ENCODE results near the gene LUC7L2.
"Not testable (repeated sequence)": the region's sequence is repeated elsewhere in the genome, so short reads cannot be mapped to it uniquely, and the experiment has no call there.

Gene LUC7L2

DNA sequence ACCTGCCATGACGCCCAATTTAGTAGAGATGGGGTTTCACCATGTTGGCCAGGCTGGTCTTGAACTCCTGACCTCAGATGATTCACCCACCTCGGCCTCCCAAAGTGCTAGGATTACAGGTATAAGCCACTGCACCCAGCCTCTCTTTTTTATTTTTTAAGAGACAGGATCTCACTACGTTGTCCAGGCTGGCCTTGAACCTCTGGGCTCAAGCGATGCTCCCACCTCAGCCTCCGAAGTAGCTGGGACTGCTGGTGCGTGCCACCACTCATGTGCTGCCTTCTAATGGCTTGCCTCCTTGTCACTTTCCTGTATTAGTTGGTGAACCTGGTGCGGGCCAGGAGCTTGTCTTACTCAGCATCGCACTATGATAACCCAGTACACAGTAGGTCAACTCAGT lies 96.8 kb downstream of the LUC7L2 start:
- Histone ChIP-seq H3K27me3 (replicated peaks; ENCODE audit: control insufficient read depth, insufficient read depth, low read length, poor library complexity, severe bottlenecking) (no peaks in the 10 kb centered on the region), H3K9me3 (ENCODE audit: control insufficient read depth, low read length) (no peaks in the 10 kb centered on the region), H3K4me3 (ENCODE audit: insufficient read depth, low read depth, low read length, poor library complexity, severe bottlenecking) (no peak overlapping the region), H3K4me1 (ENCODE audit: control insufficient read depth, insufficient read depth, low read length, poor library complexity, severe bottlenecking) (no peaks in the 10 kb centered on the region), H3K27ac (ENCODE audit: insufficient read depth, low read length, poor library complexity, severe bottlenecking) (no peak overlapping the region), H3K36me3 (ENCODE audit: control insufficient read depth, insufficient read depth, low read length) (no peaks in the 10 kb centered on the region)
- DNase-seq = no peak

- Histone ChIP-seq H3K27ac (ENCODE audit: insufficient read depth, low read length, poor library complexity, severe bottlenecking) (no peak overlapping the region), H3K27me3 (replicated peaks; ENCODE audit: control insufficient read depth, insufficient read depth, low read length, poor library complexity, severe bottlenecking) (no peaks in the 10 kb centered on the region), H3K4me1 (ENCODE audit: control insufficient read depth, insufficient read depth, low read length, poor library complexity, severe bottlenecking) (no peaks in the 10 kb centered on the region), H3K9me3 (ENCODE audit: control insufficient read depth, low read length) (no peaks in the 10 kb centered on the region), H3K4me3 (ENCODE audit: insufficient read depth, low read depth, low read length, poor library complexity, severe bottlenecking) (no peak overlapping the region), H3K36me3 (ENCODE audit: control insufficient read depth, insufficient read depth, low read length) (no peaks in the 10 kb centered on the region)
- DNase-seq = no peak
These were observed 97.7 kb downstream of the LUC7L2 start for GRCh38 chr7:139457153-139457946.

DNA sequence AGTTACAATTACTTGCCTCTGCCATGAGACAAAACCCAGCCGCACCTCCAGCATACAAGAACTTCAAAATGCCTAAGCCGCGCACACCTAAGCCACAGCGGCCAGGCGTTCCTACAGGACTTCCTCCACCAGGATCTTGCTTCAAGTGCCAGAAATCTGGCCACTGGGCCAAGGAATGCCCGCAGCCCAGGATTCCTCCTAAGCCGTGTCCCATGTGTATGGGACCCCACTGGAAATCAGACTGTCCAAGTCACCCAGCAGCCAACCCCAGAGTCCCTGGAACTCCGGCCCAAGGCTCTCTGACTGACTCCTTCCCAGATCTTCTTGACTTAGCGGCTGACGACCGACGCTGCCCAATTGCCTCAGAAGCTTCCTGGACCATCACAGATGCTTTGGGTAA lies 103.7 kb downstream of the LUC7L2 start:
- not testable (repeated sequence) for H3K27ac ChIP-seq (ENCODE audit: insufficient read depth, low read length, poor library complexity, severe bottlenecking); H3K27me3 ChIP-seq (replicated peaks; ENCODE audit: control insufficient read depth, insufficient read depth, low read length, poor library complexity, severe bottlenecking); DNase-seq; H3K4me1 ChIP-seq (ENCODE audit: control insufficient read depth, insufficient read depth, low read length, poor library complexity, severe bottlenecking); H3K36me3 ChIP-seq (ENCODE audit: control insufficient read depth, insufficient read depth, low read length); H3K4me3 ChIP-seq (ENCODE audit: insufficient read depth, low read depth, low read length, poor library complexity, severe bottlenecking); H3K9me3 ChIP-seq (ENCODE audit: control insufficient read depth, low read length)

DNA sequence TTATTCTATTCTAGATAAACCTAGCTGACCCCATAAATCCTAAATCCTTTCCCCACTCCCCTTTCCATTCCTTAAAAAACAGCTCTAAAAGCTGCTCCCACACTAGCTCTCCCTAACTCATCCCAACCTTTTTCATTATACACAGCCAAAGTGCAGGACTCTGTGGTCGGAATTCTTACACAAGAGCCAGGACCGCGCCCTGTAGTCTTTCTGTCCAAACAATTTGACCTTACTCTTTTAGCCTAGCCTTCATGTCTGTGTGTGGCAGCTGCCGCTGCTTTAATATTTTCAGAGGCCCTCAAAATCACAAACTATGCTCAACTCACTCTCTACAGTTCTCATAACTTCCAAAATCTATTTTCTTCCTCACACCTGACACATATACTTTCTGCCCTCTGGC lies 104.8 kb downstream of the LUC7L2 start:
- DNase-seq = not testable (repeated sequence)

GRCh38 chr7:139465072-139465471 lies 105.4 kb downstream of the LUC7L2 start:
- H3K27me3 ChIP-seq (replicated peaks; ENCODE audit: control insufficient read depth, insufficient read depth, low read length, poor library complexity, severe bottlenecking); H3K4me1 ChIP-seq (ENCODE audit: control insufficient read depth, insufficient read depth, low read length, poor library complexity, severe bottlenecking); H3K27ac ChIP-seq (ENCODE audit: insufficient read depth, low read length, poor library complexity, severe bottlenecking); H3K36me3 ChIP-seq (ENCODE audit: control insufficient read depth, insufficient read depth, low read length); H3K9me3 ChIP-seq (ENCODE audit: control insufficient read depth, low read length); DNase-seq; H3K4me3 ChIP-seq (ENCODE audit: insufficient read depth, low read depth, low read length, poor library complexity, severe bottlenecking): not testable (repeated sequence)

More for the DNA sequence above, 104.8 kb downstream of the LUC7L2 start:
- H3K27ac ChIP-seq (ENCODE audit: insufficient read depth, low read length, poor library complexity, severe bottlenecking); H3K4me3 ChIP-seq (ENCODE audit: insufficient read depth, low read depth, low read length, poor library complexity, severe bottlenecking); H3K36me3 ChIP-seq (ENCODE audit: control insufficient read depth, insufficient read depth, low read length); H3K27me3 ChIP-seq (replicated peaks; ENCODE audit: control insufficient read depth, insufficient read depth, low read length, poor library complexity, severe bottlenecking); H3K4me1 ChIP-seq (ENCODE audit: control insufficient read depth, insufficient read depth, low read length, poor library complexity, severe bottlenecking); H3K9me3 ChIP-seq (ENCODE audit: control insufficient read depth, low read length): not testable (repeated sequence)

DNA sequence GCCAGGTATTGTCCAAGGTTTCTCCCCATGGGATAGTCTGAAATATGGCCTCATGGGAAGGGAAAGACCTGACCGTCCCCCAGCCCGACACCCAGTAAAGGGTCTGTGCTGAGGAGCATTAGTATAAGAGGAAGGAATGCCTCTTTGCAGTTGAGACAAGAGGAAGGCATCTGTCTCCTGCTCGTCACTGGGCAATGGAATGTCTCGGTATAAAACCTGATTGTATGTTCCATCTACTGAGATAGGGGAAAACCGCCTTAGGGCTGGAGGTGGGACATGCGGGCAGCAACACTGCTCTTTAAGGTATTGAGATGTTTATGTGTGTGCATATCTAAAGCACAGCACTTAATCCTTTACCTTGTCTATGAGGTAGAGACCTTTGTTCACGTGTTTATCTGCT lies 108.0 kb downstream of the LUC7L2 start:
- not testable (repeated sequence) for DNase-seq; H3K4me1 ChIP-seq (ENCODE audit: control insufficient read depth, insufficient read depth, low read length, poor library complexity, severe bottlenecking); H3K36me3 ChIP-seq (ENCODE audit: control insufficient read depth, insufficient read depth, low read length); H3K9me3 ChIP-seq (ENCODE audit: control insufficient read depth, low read length); H3K4me3 ChIP-seq (ENCODE audit: insufficient read depth, low read depth, low read length, poor library complexity, severe bottlenecking); H3K27me3 ChIP-seq (replicated peaks; ENCODE audit: control insufficient read depth, insufficient read depth, low read length, poor library complexity, severe bottlenecking); H3K27ac ChIP-seq (ENCODE audit: insufficient read depth, low read length, poor library complexity, severe bottlenecking)

- not testable (repeated sequence) for H3K36me3 ChIP-seq (ENCODE audit: control insufficient read depth, insufficient read depth, low read length); H3K27me3 ChIP-seq (replicated peaks; ENCODE audit: control insufficient read depth, insufficient read depth, low read length, poor library complexity, severe bottlenecking); H3K4me1 ChIP-seq (ENCODE audit: control insufficient read depth, insufficient read depth, low read length, poor library complexity, severe bottlenecking); H3K9me3 ChIP-seq (ENCODE audit: control insufficient read depth, low read length); DNase-seq; H3K4me3 ChIP-seq (ENCODE audit: insufficient read depth, low read depth, low read length, poor library complexity, severe bottlenecking); H3K27ac ChIP-seq (ENCODE audit: insufficient read depth, low read length, poor library complexity, severe bottlenecking)
These were observed 108.6 kb downstream of the LUC7L2 start for GRCh38 chr7:139468281-139468680.

DNA sequence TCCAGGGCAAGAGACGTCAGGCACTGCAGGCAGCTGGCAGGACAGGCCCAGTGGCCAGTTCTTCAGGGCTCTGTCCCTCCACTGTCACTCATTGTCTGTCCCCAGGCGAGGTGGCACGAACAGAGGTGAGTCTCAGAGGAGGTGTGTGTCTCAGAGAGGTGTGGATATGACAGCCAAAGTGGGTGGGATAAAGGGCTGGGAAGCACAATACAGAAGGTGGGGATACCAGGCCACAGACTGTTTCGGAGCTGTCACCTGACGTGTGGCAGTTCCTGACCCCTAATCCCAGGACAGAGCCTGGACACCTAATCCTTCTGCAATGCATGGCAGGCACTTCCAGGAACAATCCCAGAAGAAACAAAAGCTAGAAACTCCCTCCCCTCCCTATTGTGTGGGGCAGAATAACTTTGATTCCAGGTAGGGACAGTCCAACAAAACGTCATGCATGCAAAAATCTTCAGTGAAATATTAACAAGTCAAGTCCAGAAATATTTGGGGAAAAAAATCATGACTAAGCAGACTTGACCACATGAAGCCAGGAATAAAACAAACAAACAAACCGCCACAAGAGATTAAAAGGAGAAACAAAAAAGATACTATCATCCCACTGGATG lies 112.2 kb downstream of the LUC7L2 start:
- H3K36me3 ChIP-seq (ENCODE audit: control insufficient read depth, insufficient read depth, low read length) = no peaks in the 10 kb centered on the region
- no peak for DNase-seq

More for the DNA sequence above, 112.2 kb downstream of the LUC7L2 start:
- Histone ChIP-seq H3K4me3 (ENCODE audit: insufficient read depth, low read depth, low read length, poor library complexity, severe bottlenecking) (no peak overlapping the region), H3K9me3 (ENCODE audit: control insufficient read depth, low read length) (peaks cover 4% of the 10 kb centered on the region), H3K4me1 (ENCODE audit: control insufficient read depth, insufficient read depth, low read length, poor library complexity, severe bottlenecking) (no peaks in the 10 kb centered on the region), H3K27me3 (replicated peaks; ENCODE audit: control insufficient read depth, insufficient read depth, low read length, poor library complexity, severe bottlenecking) (no peaks in the 10 kb centered on the region), H3K27ac (ENCODE audit: insufficient read depth, low read length, poor library complexity, severe bottlenecking) (no peak overlapping the region)
